H9 (cell line): ENCODE results near the gene DPYD. TPM values are rescaled to one million over a fixed set of nuclear protein-coding genes. Genes with fewer than 3 reads are reported as not detected.
A peak's percentile ranks its signal among the peaks of the same experiment; 100 is the strongest.

ENCODE experiments used
- DNase-seq: peaks from one replicate; pipeline ENCODE4 v3.0.0-alpha.2; 2017
- H2AFZ ChIP-seq: one replicate; pipeline ENCODE4 v1.6.1; 2013; ENCODE audit warnings: mild to moderate bottlenecking, low read length, control low read depth, moderate library complexity
- H2AK5ac ChIP-seq: 2 replicates; pipeline ENCODE4 v1.6.1; 2013; ENCODE audit warnings: low read length, control low read depth, mixed read lengths; ENCODE audit not compliant: insufficient read length
- H2BK120ac ChIP-seq: one replicate; pipeline ENCODE4 v1.6.1; 2013; ENCODE audit warnings: low read depth, mild to moderate bottlenecking, low read length, control low read depth, inconsistent platforms; ENCODE audit not compliant: poor library complexity, severe bottlenecking
- H2BK12ac ChIP-seq: 2 replicates; pipeline ENCODE4 v1.6.1; 2013; ENCODE audit warnings: low read length, control low read depth, mixed read lengths, low read depth; ENCODE audit not compliant: insufficient read length
- H2BK15ac ChIP-seq: 2 replicates; pipeline ENCODE4 v1.6.1; 2013; ENCODE audit warnings: low read depth, low read length, control low read depth
- H2BK20ac ChIP-seq: one replicate; pipeline ENCODE4 v1.6.1; 2013; ENCODE audit warnings: low read depth, mild to moderate bottlenecking, low read length, control low read depth, inconsistent platforms; ENCODE audit not compliant: poor library complexity, severe bottlenecking
- H2BK5ac ChIP-seq: 2 replicates; pipeline ENCODE4 v1.6.1; 2013; ENCODE audit warnings: low read length, control low read depth, mixed read lengths; ENCODE audit not compliant: insufficient read length
- H3K14ac ChIP-seq: 2 replicates; pipeline ENCODE4 v1.6.1; 2013; ENCODE audit warnings: low read length, control low read depth; ENCODE audit not compliant: insufficient read depth
- H3K18ac ChIP-seq: 2 replicates; pipeline ENCODE4 v1.6.1; 2013; ENCODE audit warnings: low read depth, mild to moderate bottlenecking, mixed read lengths, low read length, control low read depth; ENCODE audit not compliant: insufficient read length
- H3K23ac ChIP-seq: 2 replicates; pipeline ENCODE4 v1.6.1; 2013; ENCODE audit warnings: low read length, control low read depth, mixed read lengths, low read depth; ENCODE audit not compliant: insufficient read length
- H3K23me2 ChIP-seq: 2 replicates; pipeline ENCODE4 v1.6.1; 2013; ENCODE audit warnings: low read depth, mild to moderate bottlenecking, mixed read lengths, low read length, control low read depth; ENCODE audit not compliant: insufficient read length, poor library complexity, severe bottlenecking
- H3K27ac ChIP-seq: 2 replicates; pipeline ENCODE4 v1.5.1; 2013; ENCODE audit warnings: low read length, control low read depth, mixed read lengths, low read depth; ENCODE audit not compliant: insufficient read length
- H3K27me3 ChIP-seq: 2 replicates; pipeline ENCODE4 v1.6.1; 2013; ENCODE audit warnings: low read length, control low read depth, inconsistent platforms; ENCODE audit not compliant: insufficient read depth
- H3K4ac ChIP-seq: 2 replicates; pipeline ENCODE4 v1.6.1; 2013; ENCODE audit warnings: low read depth, mild to moderate bottlenecking, control low read depth, inconsistent platforms, low read length, moderate library complexity
- H3K4me1 ChIP-seq: 2 replicates; pipeline ENCODE4 v1.6.1; 2013; ENCODE audit warnings: low read length, control low read depth, inconsistent platforms; ENCODE audit not compliant: insufficient read depth
- H3K4me2 ChIP-seq: 2 replicates; pipeline ENCODE4 v1.6.1; 2013; ENCODE audit warnings: low read length, control low read depth, mixed read lengths; ENCODE audit not compliant: insufficient read length, insufficient read depth
- H3K56ac ChIP-seq: 2 replicates; pipeline ENCODE4 v1.6.1; 2013; ENCODE audit warnings: low read depth, mild to moderate bottlenecking, mixed read lengths, low read length, control low read depth; ENCODE audit not compliant: insufficient read length
- H3K79me1 ChIP-seq: 2 replicates; pipeline ENCODE4 v1.6.1; 2013; ENCODE audit warnings: low read depth, mild to moderate bottlenecking, moderate library complexity, low read length, control low read depth, inconsistent platforms; ENCODE audit not compliant: insufficient read depth, poor library complexity, severe bottlenecking
- H3K79me2 ChIP-seq: 2 replicates; pipeline ENCODE4 v1.6.1; 2013; ENCODE audit warnings: low read length, control low read depth, inconsistent platforms; ENCODE audit not compliant: insufficient read depth
- H3K9ac ChIP-seq: 2 replicates; pipeline ENCODE4 v1.6.1; 2013; ENCODE audit warnings: low read length, control low read depth, mixed read lengths; ENCODE audit not compliant: insufficient read length; ENCODE audit errors: extremely low read depth
- H3K9me3 ChIP-seq: one replicate; pipeline ENCODE4 v1.6.1; 2013; ENCODE audit warnings: low read depth, low read length, inconsistent platforms; ENCODE audit not compliant: control insufficient read depth
- H3T11ph ChIP-seq: one replicate; pipeline ENCODE4 v1.6.1; 2013; ENCODE audit warnings: mild to moderate bottlenecking, low read length, control low read depth, inconsistent platforms
- H4K20me1 ChIP-seq: one replicate; pipeline ENCODE4 v1.6.1; 2013; ENCODE audit not compliant: control insufficient read depth, insufficient read length, insufficient read depth
- H4K5ac ChIP-seq: 2 replicates; pipeline ENCODE4 v1.6.1; 2013; ENCODE audit warnings: low read depth, mild to moderate bottlenecking, mixed read lengths, low read length, control low read depth; ENCODE audit not compliant: insufficient read length
- H4K8ac ChIP-seq: replicated peaks from 2 replicates; pipeline ENCODE4 v1.6.1; 2013; ENCODE audit warnings: low read length, control low read depth, mixed read lengths, low read depth; ENCODE audit not compliant: insufficient read length
- H4K91ac ChIP-seq: 2 replicates; pipeline ENCODE4 v1.6.1; 2013; ENCODE audit warnings: low read depth, mild to moderate bottlenecking, moderate library complexity, mixed read lengths, low read length, control low read depth; ENCODE audit not compliant: insufficient read length
- H3K27ac Mint-ChIP-seq, 3 experiments: 2 replicates in 2 of 3; 3 replicates in 1 of 3; pipeline ENCODE4 v1.8.0; 2020 to 2021; ENCODE audit warnings: mixed read lengths in 3 of 3, mild to moderate bottlenecking in 1 of 3, moderate library complexity in 1 of 3
- H3K27me3 Mint-ChIP-seq: 2 replicates; pipeline ENCODE4 v1.8.0; 2021; ENCODE audit warnings: low read depth, mild to moderate bottlenecking, moderate library complexity, mixed read lengths
- H3K36me3 Mint-ChIP-seq, 3 experiments: 2 replicates in 2 of 3; 3 replicates in 1 of 3; pipeline ENCODE4 v1.8.0; 2020 to 2021; ENCODE audit warnings: low read depth in 3 of 3, mixed read lengths in 3 of 3; ENCODE audit not compliant: insufficient read depth in 1 of 3
- H3K4me1 Mint-ChIP-seq, 2 experiments: 2 replicates each; pipeline ENCODE4 v1.8.0; 2020; ENCODE audit warnings: mixed read lengths in 2 of 2
- H3K4me3 Mint-ChIP-seq, 2 experiments: 2 replicates in 1 of 2; 3 replicates in 1 of 2; pipeline ENCODE4 v1.8.0; 2020 to 2021; ENCODE audit warnings: mild to moderate bottlenecking in 2 of 2, mixed read lengths in 2 of 2, moderate library complexity in 1 of 2
- H3K9me3 Mint-ChIP-seq, 2 experiments: 2 replicates in 1 of 2; 3 replicates in 1 of 2; pipeline ENCODE4 v1.8.0; 2020; ENCODE audit warnings: mild to moderate bottlenecking in 2 of 2, mixed read lengths in 2 of 2, moderate library complexity in 1 of 2
- WGBS: extraction: QIAGEN DNeasy Blood & Tissue Kit; methylation state at CpG from one replicate; pipeline ENCODE4 v1.1.7; 2013; ENCODE audit warnings: missing lambda C conversion rate, low lambda C conversion rate, mixed read lengths; ENCODE audit not compliant: insufficient read length; ENCODE audit errors: extremely low coverage; 5-methylcytosine and 5-hydroxymethylcytosine counted together
- total RNA-seq: library from RNA; stranded (reverse); gene quantifications from 2 replicates; pipeline ENCODE4 v1.2.1, GENCODE V29; 2021
- TF ChIP-seq, protein P1 (sequence below): fragments of 200-600 bp; sonication (generic); conservative IDR thresholded peaks from 3 replicates; pipeline ENCODE4 v1.8.0; 2021; ENCODE audit warnings: antibody characterized with exemption, mild to moderate bottlenecking

DPYD gene
- total RNA-seq, 1 experiment from 2014 or later = 0.37 TPM

DNA sequence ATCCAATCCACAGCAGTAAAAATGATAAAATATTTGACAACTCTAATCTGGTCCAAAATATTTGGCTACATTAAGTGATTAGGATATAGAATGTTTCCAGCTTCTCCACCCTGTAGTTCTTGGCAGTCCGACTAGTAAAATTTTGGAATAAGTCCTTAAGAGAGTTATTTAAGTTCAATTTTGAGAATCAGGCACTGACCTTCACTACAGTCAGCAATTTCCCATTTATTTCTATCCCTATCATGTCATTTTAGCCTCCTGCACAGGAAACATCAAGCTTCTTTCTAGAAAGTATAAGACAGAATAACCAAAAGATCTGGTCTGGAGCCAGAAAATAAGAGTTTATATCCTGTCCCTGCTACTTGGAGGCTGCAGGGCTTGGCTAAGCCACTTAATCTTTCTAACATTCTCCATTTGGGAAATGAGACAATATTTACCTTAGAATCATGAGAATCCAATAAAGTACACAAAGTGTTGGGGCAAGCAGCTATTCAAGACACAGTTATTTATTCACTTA is 162.2 kb downstream of the DPYD start:
- Histone ChIP-seq H3K4me2 (no peak overlapping the region), H3K4ac (no peak overlapping the region), H3K23me2 (no peaks in the 10 kb centered on the region), H2BK15ac (no peak overlapping the region), H2BK12ac (no peak overlapping the region), H4K5ac (no peak overlapping the region), H4K8ac (no peak overlapping the region), H3K18ac (no peak overlapping the region), H3K79me2 (no peaks in the 10 kb centered on the region), H4K91ac (no peak overlapping the region), H2AFZ (no peak overlapping the region), H2BK20ac (no peak overlapping the region), H3K4me1 (no peaks in the 10 kb centered on the region), H3K56ac (no peak overlapping the region), H3K14ac (no peak overlapping the region), H2AK5ac (no peak overlapping the region), H2BK5ac (no peak overlapping the region), H3T11ph (no peak overlapping the region), H3K23ac (no peak overlapping the region), H3K9ac (no peak overlapping the region), H2BK120ac (no peak overlapping the region), H3K27me3 (no peaks in the 10 kb centered on the region), H4K20me1 (no peaks in the 10 kb centered on the region), H3K79me1 (no peaks in the 10 kb centered on the region), H3K27ac (no peak overlapping the region), H3K9me3 (no peaks in the 10 kb centered on the region)
- no peaks in the 10 kb centered on the region for H3K36me3 Mint-ChIP-seq
- peaks cover 3 to 10% of the 10 kb centered on the region in 2 experiments; a peak in 4 of 5 replicates for H3K9me3 Mint-ChIP-seq
- DNase-seq = no peak
- no peak overlapping the region for H3K4me3 Mint-ChIP-seq
- peak overlapping the region in 1 of 3 experiments; percentile 18; a peak in 1 of 7 replicates for H3K27ac Mint-ChIP-seq
- H3K27me3 Mint-ChIP-seq = no peaks in the 10 kb centered on the region
- H3K4me1 Mint-ChIP-seq = no peaks in the 10 kb centered on the region
- TF ChIP-seq, protein P1, sequence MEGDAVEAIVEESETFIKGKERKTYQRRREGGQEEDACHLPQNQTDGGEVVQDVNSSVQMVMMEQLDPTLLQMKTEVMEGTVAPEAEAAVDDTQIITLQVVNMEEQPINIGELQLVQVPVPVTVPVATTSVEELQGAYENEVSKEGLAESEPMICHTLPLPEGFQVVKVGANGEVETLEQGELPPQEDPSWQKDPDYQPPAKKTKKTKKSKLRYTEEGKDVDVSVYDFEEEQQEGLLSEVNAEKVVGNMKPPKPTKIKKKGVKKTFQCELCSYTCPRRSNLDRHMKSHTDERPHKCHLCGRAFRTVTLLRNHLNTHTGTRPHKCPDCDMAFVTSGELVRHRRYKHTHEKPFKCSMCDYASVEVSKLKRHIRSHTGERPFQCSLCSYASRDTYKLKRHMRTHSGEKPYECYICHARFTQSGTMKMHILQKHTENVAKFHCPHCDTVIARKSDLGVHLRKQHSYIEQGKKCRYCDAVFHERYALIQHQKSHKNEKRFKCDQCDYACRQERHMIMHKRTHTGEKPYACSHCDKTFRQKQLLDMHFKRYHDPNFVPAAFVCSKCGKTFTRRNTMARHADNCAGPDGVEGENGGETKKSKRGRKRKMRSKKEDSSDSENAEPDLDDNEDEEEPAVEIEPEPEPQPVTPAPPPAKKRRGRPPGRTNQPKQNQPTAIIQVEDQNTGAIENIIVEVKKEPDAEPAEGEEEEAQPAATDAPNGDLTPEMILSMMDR = no peak
- WGBS = no CpG with 5 or more reads among the region's 1 CpG
